ENCODE results near the gene FLVCR1. TPM values are rescaled to one million over a fixed set of nuclear protein-coding genes. Genes with fewer than 3 reads are reported as not detected.

Gene FLVCR1
- total RNA-seq, result 6.1 and 7.6 TPM in 2 replicates

GRCh38 chr1:212857992-212858460 is at the start of gene FLVCR1:
Gene FLVCR1, plus strand, starts transcription at chr1:212858275. Its CDS starts 178 bp downstream, at chr1:212858453.

DNA sequence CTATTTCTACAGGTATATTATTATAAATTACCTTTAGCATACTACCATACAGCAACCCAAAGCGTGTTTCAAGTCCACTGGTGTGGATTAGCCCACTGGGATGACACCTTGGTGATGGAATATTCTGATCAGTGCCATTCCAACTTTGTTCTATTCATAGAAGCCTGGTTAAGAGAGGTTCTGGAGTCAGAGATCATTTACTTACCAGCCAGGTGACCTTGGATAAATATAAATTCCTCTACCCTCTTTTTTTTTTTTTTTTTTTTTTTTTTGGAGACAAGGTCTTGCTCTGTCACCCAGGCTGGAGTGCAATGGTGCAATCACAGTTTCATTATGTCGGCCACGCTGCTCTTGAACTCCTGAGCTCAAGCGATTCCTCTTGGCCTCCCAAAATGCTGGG is 10.5 kb upstream of the FLVCR1 start, which contains the start of gene SPATA45:
Gene SPATA45, minus strand, starts transcription at position 101 of the 400 bp plus-strand sequence. CDS start 11,500 bp downstream, outside the sequence.

Small RNAs within 50 kb of the gene (small RNA-seq; reads per million reads assigned to genes)
- not detected for gene AC104333.1
- not detected for gene AC104333.2

Other genes starting within 250 kb of the FLVCR1 start
- 1.6 and 8.1 TPM in 2 replicates for gene ATF3, start 249.5 kb upstream of the FLVCR1 start, total RNA-seq
- gene BATF3, start 158.4 kb upstream of the FLVCR1 start, total RNA-seq, result 0.97 TPM in 1 of 2 replicates, not detected in the other
- 35.3 and 37.4 TPM in 2 replicates for gene NSL1, start 66.5 kb upstream of the FLVCR1 start, total RNA-seq
- gene TATDN3, start 66.4 kb upstream of the FLVCR1 start, total RNA-seq, result 19.6 and 20.6 TPM in 2 replicates
- 0.39 TPM in 1 of 2 replicates, not detected in the other for gene SPATA45, start 10.6 kb upstream of the FLVCR1 start, total RNA-seq
- gene VASH2, start 92.3 kb downstream of the FLVCR1 start, total RNA-seq, result 0.13 and 0.43 TPM in 2 replicates
- gene ANGEL2, start 157.6 kb downstream of the FLVCR1 start, total RNA-seq, result 57.5 and 65.6 TPM in 2 replicates
- 42.2 and 42.3 TPM in 2 replicates for gene RPS6KC1, start 193.0 kb downstream of the FLVCR1 start, total RNA-seq